GM18526 (cell line): ENCODE data around the gene CHCHD1.

Experiments
- POLR2A ChIP-seq: IDR thresholded peaks from 3 replicates; pipeline ENCODE4 v1.6.1; 2011; ENCODE audit not compliant: insufficient read length; ENCODE audit errors: extremely low read depth

CHCHD1 gene

GRCh38 chr10:73785211-73785720 is 3.4 kb downstream of the CHCHD1 start, which contains the start of gene ZSWIM8:
Gene ZSWIM8, plus strand, starts transcription at chr10:73785606. Its CDS starts 273 bp downstream, at chr10:73785879.
- peak; percentile 61 for TF ChIP-seq POLR2A

- no peak for TF ChIP-seq POLR2A
These were observed 4.1 kb downstream of the CHCHD1 start for GRCh38 chr10:73785721-73786511.

GRCh38 chr10:73786512-73786885 is 4.7 kb downstream of the CHCHD1 start:
- TF ChIP-seq POLR2A = no peak

GRCh38 chr10:73788864-73789658 is 7.2 kb downstream of the CHCHD1 start:
- no peak for TF ChIP-seq POLR2A

GRCh38 chr10:73789659-73790055 is 7.8 kb downstream of the CHCHD1 start:
- TF ChIP-seq POLR2A = no peak

GRCh38 chr10:73790886-73791625 is 9.2 kb downstream of the CHCHD1 start:
- TF ChIP-seq POLR2A = no peak

GRCh38 chr10:73791871-73792400 is 10.1 kb downstream of the CHCHD1 start:
- no peak for TF ChIP-seq POLR2A

GRCh38 chr10:73793456-73793855 is 11.6 kb downstream of the CHCHD1 start:
- TF ChIP-seq POLR2A = no peak

GRCh38 chr10:73796766-73797165 is 14.9 kb downstream of the CHCHD1 start:
- TF ChIP-seq POLR2A = no peak

- no peak for TF ChIP-seq POLR2A
These were observed 15.6 kb downstream of the CHCHD1 start for GRCh38 chr10:73797324-73798025.

- TF ChIP-seq POLR2A = no peak
These were observed 16.2 kb downstream of the CHCHD1 start for GRCh38 chr10:73798087-73798486.

GRCh38 chr10:73798927-73799560 is 17.2 kb downstream of the CHCHD1 start:
- no peak for TF ChIP-seq POLR2A

- TF ChIP-seq POLR2A = no peak
These were observed 18.2 kb downstream of the CHCHD1 start for GRCh38 chr10:73799899-73800559.
